ENCODE data around the gene IFNA7. TPM values are rescaled to one million over a fixed set of nuclear protein-coding genes. Genes with fewer than 3 reads are reported as not detected.
"Not testable (repeated sequence)": the region's sequence is repeated elsewhere in the genome, so short reads cannot be mapped to it uniquely, and the experiment has no call there.

Gene IFNA7
- total and polyA plus RNA-seq, 2 of the 4 experiments (the other 2 are of a cell fraction): not detected

DNA sequence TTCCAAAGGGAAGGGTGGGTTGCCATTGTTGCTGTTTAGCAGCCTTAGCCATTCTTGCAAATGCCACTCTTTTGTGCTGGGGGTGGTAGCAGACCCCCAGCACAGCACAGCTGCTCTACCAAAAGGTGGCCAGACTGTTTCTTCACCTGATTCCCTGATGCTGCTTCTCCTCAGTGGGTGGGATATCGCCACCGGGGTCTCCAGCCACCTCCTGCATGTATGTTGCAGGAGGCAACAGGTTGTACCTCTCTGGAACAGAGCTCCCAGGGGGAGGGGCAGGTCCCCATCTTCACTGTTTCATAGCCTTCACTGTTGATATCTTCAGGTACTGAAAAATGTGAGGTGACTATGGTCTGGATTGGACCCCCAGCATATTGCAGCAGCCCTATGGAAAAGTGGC is 8.8 kb upstream of the IFNA7 start:
- H2AK5ac ChIP-seq (ENCODE audit: low read depth, low read length); H2AFZ ChIP-seq (replicated peaks; ENCODE audit: low read length, poor library complexity); H3K4me1 ChIP-seq (ENCODE audit: control insufficient read depth, insufficient read depth, low read length); H2BK15ac ChIP-seq (ENCODE audit: low read depth, low read length); H3K4me3 ChIP-seq (ENCODE audit: insufficient read depth, low read depth, low read length); H3K27me3 ChIP-seq (ENCODE audit: control insufficient read depth, insufficient read depth, low read length); H2BK20ac ChIP-seq (ENCODE audit: low read depth, low read length); H3K79me1 ChIP-seq (ENCODE audit: low read depth in 1 of 2, low read length in 2 of 2); H3K23ac ChIP-seq (ENCODE audit: low read depth, low read length); dilution Hi-C loops (cut with HindIII; ENCODE audit: low sequenced_read_pairs, unreplicated experiment); H3K18ac ChIP-seq (ENCODE audit: low read depth, low read length); H4K8ac ChIP-seq (ENCODE audit: low read depth in 2 of 2, low read length in 2 of 2); intact Hi-C loops (cut with micrococcal nuclease); H3K4ac ChIP-seq (ENCODE audit: low read depth, low read length); H4K20me1 ChIP-seq (ENCODE audit: insufficient read depth, low read length); DNase-seq; H3K14ac ChIP-seq (replicated peaks; ENCODE audit: low read depth, low read length); H3K9ac ChIP-seq (ENCODE audit: low read depth, low read length); H3K56ac ChIP-seq (ENCODE audit: extremely low read depth, insufficient read depth, low read length); H4K5ac ChIP-seq (ENCODE audit: low read depth, low read length); H3K9me3 ChIP-seq (ENCODE audit: control insufficient read depth, insufficient read depth, low read length); POLR2A ChIA-PET (ENCODE audit: unreplicated experiment); H3K9me1 ChIP-seq (ENCODE audit: insufficient read depth, low read length); BruUV-seq (replicated peaks); ATAC-seq (ENCODE audit: low read depth); H3K36me3 ChIP-seq (ENCODE audit: control insufficient read depth, insufficient read depth, low read length); H2BK120ac ChIP-seq (ENCODE audit: low read depth, low read length); H4K91ac ChIP-seq (ENCODE audit: insufficient read depth, low read depth, low read length); H2AK9ac ChIP-seq (replicated peaks; ENCODE audit: low read depth, low read length, poor library complexity); CTCF ChIA-PET; H3K27ac ChIP-seq (ENCODE audit: insufficient read depth, low read length); H2BK5ac ChIP-seq (ENCODE audit: low read depth, low read length, poor library complexity, severe bottlenecking); H3K4me2 ChIP-seq (ENCODE audit: low read depth, low read length): not testable (repeated sequence)
- in situ Hi-C loops (cut with MboI; ENCODE audit: low sequenced_read_pairs): loop anchor here (25.0 kb wide), 1 partner anchor 577 kb away; no protein-coding TSS in a partner anchor
- WGBS, 2 experiments (ENCODE audit: extremely low coverage in 2 of 2, insufficient read length in 1 of 2): no CpG with 5 or more reads among the region's 2 CpGs
